HG02610 (cell line): ENCODE results near the gene VAC14.

Source experiments
- ATAC-seq: cut with Tn5 transposase; IDR thresholded peaks from one replicate; pipeline ENCODE4 v1.9.1; 2021; ENCODE audit warnings: mild to moderate bottlenecking, moderate library complexity; ENCODE audit not compliant: unreplicated experiment

The VAC14 gene

DNA sequence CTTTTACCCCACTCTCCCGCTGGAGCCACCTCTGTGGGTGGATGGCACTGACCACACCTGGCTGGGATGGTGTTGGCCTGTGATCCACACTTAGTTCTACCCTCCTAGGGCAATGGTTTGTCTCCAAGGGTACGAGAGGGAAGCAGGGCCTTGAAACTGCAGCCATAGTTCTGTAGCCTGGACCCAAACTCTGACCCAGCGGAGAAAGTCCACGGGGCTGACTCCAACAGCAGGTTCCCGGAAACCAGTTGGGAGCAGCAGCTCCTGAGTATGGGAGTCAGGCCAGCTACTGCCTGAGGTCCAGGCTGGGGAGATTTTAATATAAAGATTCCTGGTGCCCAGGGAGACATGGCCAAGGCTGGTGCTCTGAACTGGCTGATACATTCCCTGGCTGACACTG is 91.5 kb downstream of the VAC14 start:
- no peak for ATAC-seq

DNA sequence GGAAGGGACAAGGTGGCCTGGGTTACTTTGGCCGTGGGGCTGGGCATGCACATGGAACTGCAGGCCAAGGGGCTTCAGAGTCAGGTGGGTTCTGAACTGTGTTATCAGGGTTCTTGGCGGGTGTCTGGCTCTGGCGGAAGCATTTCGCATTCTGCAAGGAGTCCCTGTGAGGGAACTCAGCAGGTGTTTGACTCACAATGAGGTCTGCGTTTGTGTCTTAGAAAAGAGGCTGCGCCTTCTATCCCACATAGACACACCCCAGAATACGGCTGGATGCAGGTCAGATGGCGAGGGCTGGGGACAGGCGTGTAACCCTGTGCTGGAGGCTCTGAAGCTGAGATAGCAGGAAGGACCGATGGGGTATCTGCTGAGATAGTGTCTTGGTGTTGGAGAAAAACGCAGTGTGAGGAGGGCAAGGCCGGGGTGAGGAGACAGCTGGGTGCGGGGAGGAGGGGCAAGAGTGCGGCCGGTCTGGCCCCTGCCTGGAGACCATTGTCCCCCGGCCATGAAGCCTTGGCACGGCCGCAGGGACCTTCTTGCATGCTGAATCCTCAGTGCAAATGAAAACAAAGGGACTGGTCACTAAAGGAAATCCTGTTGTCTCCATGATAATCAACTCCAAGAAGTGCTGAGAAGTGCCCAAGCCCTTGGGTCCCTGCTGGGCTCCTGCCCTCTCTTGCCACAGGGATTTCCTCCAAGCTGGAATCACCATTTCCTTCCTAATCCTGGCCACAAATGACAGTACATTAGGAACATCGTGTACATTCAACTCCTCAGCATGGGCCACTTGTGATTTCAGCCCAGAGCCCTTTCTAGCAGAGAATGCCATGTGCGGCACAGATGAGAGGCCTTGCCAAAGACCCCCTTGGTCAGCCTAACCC is 92.4 kb downstream of the VAC14 start:
- no peak for ATAC-seq

DNA sequence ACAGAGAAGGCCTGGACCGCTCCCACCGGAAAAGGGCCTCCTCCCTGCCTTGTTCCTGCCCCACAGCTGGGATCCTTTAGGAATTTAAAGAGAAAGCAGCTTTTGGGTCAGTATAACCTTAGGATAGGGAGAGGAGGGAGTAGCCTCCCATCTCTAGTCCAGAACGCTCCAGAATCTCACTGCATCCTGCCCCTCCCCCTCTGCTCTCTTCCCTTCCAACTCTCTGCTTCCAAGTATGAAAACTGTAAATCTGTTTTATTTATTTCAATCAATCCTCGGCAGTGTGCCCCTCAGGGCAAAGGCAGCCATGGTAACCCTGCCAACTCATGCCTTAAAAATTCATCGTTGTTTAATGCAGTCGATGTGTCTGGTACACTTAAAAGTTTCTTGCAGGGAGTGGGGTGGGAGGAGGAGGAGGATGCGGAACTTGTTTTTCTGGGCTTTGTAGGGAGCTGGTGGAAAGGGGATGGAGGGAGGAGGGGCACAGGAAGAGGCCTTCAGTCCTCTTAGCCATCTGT is 94.0 kb downstream of the VAC14 start:
- no peak for ATAC-seq

DNA sequence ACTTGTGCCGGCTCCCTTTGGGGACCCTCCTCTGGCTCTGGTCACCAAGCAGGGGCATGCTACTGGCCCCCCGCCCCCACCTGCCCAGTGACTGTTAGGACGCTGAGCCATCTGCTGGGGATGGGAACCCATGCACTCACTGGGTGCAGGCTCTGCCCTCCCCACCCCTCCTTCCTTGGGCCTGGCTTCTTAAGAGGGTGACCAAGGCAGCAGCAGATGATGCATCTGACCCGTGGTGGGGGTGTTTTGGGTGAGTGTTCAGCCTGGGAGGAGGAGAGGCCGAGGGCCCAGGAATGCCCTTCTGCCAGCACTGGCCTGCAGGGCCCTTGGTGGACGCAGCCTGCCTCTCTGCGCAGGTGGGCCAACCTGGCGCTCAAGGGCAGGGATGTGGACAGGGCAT is 95.9 kb downstream of the VAC14 start:
- ATAC-seq: no peak

DNA sequence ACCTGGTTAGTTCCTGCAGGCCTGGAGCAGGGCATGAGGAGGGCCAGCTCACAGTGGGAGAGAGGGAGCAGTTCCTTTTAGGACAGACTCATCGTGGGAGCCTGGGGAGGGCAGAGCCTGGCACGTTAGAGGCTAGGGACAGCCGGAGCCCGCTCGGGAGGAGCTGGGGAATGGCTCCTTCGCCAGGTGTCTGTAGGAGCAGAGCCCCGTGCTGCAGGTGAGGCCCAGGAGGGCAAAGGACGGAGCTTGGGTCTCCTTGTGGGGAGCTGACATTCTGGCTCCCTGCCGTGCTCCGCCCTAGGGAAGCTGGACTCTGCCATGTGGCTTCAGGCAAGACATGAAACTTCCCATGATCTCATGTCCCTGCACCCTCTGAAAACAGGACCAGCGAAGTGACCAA is 96.4 kb downstream of the VAC14 start:
- ATAC-seq: no peak

DNA sequence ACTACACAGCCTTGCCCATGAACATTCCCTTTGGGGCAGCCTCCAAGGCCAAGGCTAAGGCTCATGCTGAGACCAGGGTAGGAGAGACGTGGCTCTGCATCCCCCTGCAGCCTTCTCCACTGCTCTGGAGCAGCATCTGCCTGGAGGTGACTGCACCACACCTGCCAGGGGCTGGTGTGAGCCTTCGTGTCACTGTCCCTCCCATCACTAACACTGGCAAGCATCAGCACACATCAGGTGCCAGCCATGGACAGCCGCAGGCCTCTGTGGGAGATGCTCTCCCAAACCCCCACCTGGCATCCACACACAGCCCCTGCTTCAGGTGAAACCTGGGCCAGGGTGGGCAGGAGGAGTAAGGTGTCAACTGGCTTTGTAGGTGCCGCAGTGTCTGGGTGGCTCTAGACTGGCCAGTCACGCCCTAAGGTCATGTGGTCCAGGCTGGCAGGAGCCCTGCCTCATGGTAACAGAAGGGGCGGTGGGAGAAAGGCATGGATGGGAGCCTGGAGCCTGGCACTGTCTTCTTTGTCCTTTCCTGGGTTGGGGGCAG is 97.0 kb downstream of the VAC14 start:
- no peak for ATAC-seq

DNA sequence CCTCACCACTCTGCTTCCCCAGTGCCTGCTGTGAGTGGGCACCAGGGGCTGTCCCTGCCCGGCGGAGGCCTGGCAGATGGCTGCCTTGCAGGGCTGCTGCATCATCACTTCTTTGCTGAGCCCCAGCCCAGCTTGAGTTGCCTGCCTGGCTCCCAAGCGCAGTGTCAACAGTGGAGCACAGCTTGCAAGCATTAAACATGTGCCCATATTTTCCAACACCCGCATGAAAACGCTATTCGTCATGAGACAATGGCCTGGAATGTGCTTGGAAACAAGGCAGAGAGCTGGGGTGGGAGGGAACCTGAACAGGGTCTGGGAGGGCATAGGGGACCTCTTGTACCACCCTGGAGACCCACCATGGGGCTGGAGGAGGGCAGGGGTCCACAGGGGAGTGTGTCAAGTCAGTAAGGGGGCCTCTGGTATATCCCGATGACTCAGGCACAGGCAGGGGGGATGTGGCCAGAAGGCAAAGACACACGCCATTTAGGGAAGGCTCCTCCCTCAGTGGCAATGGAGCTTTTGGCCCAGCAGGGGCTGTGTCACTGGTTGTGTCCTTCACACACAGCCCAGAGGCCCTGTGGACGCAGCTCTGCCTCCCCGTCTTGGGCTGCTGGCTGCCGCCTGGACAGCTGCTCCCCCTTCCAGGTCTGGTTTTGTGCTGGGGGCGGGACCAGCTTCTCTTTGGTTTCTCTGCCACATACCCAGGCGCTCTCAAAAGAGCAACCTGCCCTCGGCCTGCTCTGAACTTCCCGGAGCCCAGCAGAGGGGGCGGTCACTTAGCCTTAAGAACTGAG is 97.7 kb downstream of the VAC14 start:
- no peak for ATAC-seq

DNA sequence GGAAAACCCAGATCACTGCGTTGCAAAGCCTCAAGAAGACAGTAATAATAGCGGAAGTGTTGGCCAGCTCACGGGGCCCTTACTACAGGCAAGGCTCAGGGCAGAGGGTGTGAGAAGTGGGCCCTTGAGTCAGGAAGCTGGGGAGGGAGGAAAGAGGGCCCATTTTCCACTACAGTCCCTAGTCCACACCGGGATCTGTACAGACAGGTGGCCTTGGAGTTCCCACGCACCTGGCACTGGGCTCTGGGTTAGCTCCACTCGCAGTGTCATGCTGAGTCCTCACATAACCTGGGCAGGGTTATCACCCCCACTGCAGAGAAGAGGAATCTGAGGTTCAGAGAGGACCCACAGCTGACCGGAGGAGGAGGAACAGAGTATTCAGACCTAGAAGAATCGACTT is 98.3 kb downstream of the VAC14 start:
- no peak for ATAC-seq

DNA sequence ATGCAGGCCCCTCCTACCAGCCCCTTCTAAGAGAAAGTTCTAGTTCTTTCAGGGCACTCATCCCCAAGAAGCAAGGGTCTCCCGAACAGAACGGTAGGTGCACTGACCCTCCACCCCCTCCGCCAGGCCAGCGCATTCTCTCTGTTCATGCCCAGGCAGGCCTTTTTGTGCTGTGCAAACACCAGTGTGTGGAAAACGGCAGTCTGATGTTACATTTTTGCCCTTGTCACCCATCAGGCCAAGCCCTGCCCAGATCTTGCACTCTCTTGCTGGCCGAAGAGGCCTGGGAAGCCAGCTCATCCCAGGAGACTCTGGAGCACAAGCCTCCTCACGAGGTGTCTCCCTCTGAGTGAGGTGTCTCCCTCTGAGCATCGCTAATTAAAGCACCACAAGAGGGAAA is 99.0 kb downstream of the VAC14 start:
- ATAC-seq: no peak

DNA sequence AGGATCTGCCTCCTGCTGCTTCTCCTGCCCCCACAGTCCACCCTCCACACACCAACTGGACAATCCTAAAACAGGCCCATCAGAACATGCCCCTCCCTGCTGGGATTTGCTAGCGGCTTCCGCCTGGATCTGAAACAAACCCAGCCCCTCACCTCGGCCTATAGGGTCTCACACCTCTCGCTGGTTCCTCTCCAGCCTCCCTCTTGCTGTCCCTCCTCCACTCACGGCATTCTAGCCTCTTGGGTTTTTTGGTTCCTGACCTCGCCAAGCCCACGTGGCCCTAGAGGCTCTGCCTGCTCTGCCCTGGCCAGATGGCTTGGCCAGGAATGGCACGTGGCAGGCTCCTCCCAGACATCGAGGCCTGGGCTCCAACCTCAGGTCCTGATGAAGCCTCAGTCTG is 99.4 kb downstream of the VAC14 start:
- no peak for ATAC-seq

DNA sequence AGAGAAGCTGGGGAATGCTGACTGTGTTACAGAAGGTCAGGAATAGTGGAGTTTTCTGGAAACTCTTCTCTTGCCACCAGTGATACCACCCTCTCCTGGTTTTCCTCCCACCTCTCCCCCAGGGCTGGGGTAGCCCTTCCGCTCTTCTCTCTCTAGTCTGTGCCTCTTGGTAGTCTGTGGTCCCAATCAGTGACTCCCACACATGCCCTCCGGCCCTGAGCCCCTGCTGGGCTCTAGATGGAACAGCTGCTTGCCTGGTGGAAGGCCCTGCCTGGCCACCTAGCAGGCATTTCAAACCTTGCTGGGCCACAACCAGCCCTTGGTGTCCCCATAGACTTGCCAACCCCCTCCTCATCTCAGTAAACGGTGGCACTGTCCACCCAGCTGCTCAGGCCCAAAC is 99.9 kb downstream of the VAC14 start:
- no peak for ATAC-seq

DNA sequence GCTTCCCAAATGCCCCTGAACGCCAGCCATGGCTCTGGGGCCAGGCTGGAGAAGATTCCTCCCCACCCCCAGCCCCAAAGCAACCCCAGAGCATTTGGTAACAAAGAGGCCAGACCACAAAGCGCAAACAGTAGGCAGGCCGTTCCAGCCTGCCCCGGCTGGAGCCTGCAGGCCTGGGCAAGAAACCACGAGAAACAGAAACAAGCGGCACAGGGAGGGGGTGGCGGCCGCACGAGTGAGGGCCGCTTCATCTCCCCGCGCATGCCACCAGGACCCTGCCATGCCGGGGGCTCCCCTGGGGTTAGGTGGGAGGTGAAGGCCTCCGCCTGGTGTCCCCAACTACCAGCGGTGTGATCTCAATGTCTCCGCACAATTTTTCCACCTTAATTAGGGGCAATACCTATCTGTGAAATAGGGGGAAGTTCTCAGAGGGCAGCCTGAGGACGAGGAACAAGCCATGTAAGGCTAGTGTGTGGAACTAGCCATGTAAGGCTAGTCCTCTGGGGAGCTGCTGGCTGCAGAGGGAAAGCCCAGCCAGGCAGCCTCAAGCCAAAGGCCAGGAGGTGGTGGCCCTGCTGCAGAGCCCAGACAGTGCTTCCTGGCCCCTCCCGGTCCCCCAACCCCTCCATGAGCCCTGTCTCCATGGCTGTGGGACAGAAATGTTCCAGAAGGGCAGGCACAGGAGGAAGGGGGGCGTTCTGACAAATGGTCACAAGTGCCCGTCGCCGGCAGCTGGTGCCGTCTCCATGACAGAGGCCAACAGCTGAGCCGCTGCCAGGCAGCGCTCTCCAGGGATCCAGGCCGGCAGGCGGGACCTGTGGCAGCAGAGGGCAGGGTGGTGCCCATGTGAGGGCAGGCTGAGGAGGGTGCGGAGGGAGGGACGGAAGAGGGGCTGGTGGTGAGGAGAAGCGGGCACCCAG is 100.6 kb downstream of the VAC14 start:
- ATAC-seq: no peak

DNA sequence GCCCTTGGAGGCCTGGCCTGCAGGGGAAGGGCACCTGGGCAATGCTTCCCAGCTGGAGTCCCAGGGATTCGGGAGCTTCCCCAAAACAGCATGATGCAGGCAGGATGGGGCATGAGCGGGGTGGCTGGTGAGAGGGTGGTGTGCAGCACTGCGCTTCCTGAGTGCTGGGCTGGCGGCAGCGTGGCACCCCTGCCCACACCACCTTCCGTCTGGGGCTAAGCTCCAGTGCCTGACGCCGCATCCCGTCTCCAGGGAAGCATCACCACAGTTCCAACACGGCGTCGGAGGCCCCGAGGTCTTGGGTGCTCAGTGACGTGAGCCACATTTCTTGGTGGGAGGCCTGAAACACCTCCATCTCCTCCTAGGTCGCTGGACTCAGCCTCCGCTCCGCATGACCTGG is 101.3 kb downstream of the VAC14 start:
- no peak for ATAC-seq

DNA sequence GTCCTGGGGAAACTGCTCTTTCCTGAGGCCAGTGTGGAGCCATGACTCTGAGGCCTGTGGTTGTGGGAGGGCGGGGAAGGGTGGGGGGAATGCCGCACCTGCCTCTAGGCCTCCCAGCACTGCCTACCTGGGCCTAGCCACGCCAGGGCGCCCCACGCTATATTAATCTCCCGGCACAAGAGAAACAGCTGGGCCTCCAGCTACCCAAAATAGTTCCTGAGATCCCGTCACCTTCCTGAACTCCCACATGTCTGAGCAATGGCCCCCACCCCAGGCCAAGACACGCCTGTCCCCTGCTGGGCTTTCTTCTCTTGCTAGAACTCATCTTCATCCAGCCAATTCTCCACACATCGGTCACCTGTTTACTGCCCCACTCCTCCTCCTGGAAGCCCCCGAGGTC is 102.1 kb downstream of the VAC14 start:
- no peak for ATAC-seq

DNA sequence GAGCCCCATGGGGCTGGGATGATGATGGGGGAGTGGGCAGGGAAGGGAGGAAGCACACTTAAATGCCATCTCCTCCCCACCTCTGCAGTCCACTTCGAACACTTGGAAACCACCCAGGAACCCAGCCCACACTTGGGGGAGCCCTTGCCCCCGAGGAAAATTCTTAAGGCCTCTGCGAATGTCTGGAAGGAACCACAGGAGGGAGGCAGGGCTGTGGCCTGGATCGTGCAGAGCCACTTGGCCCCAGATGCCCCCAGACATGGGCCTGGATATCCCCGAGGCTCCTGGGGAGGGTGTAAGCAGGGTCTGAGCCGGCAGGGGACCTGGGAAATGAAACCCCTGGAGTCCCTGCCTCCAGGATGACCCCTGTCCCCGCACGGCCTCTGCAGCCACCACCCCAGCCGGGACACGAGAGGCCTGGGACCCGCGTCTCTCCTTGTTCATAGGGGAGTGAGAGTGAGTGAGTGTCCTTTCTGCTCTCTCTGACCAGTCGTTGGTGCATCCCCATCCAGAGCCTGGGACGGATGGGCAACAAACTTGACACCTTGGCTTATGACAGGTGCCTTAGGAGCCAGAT is 103.3 kb downstream of the VAC14 start:
- no peak for ATAC-seq

DNA sequence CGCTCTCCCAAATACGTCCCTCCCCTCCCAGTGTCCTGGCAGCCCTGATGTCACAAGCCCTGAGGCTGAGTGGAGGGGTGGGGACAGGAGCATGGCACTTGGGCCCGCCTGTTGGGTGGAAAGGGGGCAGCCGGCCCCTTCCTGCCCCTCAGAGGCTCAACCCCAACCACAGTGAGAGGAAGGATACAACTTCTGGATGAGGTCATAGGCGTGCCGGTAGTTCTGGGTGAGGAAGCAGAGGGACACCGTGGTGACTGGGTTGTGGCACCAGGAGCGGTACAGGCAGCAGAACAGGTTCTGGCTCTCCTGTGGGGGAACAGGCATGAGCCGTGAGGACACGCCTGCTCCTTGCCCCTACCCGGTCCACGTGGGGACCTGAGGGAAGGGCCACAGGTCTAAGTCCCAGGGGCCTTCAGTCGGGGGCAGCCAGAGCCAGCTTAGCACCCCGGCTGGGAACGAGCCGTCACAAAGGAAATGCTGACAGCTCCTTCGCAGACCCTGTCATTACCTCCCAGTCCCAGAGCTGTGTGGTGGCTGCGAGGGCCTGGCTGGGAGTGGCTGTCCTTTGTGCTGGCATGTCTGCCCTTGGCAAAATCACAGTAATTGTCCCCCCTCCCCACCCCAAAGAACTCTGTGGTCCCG is 103.9 kb downstream of the VAC14 start:
- ATAC-seq: no peak

DNA sequence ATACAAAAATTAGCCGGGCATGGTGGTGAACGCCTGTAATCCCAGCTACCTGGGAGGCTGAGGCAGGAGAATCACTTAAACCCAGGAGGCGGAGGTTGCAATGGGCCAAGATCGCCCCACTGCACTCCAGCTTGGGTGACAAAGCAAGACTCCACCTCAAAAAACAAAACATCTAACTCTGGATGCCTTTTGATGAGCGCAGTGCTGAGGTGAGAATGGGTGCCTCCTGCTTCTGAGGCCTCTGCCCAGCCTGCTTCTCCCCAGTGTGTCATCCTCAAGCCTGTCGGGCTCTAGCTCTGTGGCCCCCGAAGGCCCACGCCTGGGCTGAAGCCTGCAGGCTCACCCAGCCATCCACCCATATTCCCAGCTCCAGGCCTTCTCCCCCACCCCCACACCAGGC is 104.6 kb downstream of the VAC14 start:
- no peak for ATAC-seq

DNA sequence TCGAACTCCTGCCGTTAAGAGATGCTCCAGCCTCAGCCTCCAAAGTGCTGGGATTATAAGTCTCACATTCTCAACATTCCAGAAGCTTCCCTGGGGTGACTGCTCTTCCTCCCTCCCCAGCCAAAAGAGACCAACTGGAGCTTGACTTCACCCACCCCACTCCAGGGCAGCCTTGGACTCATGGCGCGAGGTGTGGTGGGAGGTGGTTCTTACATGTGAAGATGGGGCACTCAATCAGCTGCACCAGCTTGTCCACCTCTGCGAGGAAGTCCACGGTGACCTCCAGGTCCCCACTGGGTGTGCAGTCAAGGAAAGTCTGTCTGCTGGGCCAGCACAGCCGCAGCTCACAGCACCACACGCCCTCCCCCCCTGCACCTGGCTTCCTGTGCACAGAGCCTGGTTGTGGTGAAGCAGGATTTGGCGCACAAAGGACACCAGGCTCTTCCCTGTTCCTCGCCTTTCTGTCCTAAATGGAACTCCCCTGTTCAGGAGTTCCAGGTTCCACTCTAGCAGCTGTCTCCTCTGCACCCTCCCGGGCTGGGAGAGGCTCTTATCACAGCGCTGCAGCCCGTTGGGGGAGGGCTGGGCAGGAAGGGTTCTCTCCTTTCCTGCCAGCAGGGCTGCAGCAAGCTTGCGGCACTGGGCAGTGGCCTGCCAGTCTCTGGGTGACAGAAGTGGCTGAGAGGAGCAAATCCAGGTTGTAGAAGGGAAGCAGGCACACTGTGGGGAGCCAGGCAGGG is 105.5 kb downstream of the VAC14 start:
- no peak for ATAC-seq

DNA sequence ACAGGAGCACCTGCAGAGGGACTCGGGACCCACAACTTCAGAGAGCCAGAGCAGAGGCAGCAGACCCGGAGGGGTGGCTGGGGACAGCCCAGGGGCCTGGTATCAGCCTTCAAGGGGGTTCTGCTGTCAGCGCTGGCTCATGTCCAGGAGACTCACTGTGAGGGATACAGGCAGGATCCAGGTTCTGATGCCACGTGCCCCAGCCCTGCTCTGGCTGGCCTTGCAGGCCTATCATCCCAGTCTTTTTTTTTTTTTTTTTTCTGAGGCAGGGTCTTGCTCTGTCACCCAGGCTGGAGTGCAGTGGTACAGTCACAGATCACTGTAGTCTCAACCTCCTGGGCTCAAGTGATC is 106.1 kb downstream of the VAC14 start:
- ATAC-seq: no peak
